Activated naive CD4-positive, alpha-beta T cell treated with Interleukin-2 at 50 U/mL for 16 hours (primary cell): Measurements from ENCODE around the gene CHI3L2.
A peak's percentile ranks its signal among the peaks of the same experiment; 100 is the strongest.
"Not testable (repeated sequence)": the region's sequence is repeated elsewhere in the genome, so short reads cannot be mapped to it uniquely, and the experiment has no call there.

Experiments
- DNase-seq: peaks from one replicate; pipeline ENCODE4 v3.0.0-alpha.2; 2020

CHI3L2 gene

GRCh38 chr1:111202707-111203623 is 24.5 kb upstream of the CHI3L2 start:
- DNase-seq: no peak

GRCh38 chr1:111203681-111204200 is 23.8 kb upstream of the CHI3L2 start:
- peak; percentile 84 for DNase-seq

GRCh38 chr1:111204201-111204982 is 23.1 kb upstream of the CHI3L2 start:
- DNase-seq: peak; percentile 74

GRCh38 chr1:111204983-111205713 is 22.4 kb upstream of the CHI3L2 start:
- no peak for DNase-seq

- no peak for DNase-seq
Measured at GRCh38 chr1:111205714-111206050, 21.8 kb upstream of the CHI3L2 start.

GRCh38 chr1:111208921-111209320 is 18.6 kb upstream of the CHI3L2 start:
- no peak for DNase-seq

- no peak for DNase-seq
Measured at GRCh38 chr1:111209622-111210021, 17.9 kb upstream of the CHI3L2 start.

GRCh38 chr1:111211921-111212320 is 15.6 kb upstream of the CHI3L2 start:
- DNase-seq: no peak

- DNase-seq: no peak
Measured at GRCh38 chr1:111212634-111213335, 14.7 kb upstream of the CHI3L2 start.

- DNase-seq: no peak
Measured at GRCh38 chr1:111213412-111213811, 14.1 kb upstream of the CHI3L2 start.

- no peak for DNase-seq
Measured at GRCh38 chr1:111214074-111214801, 13.3 kb upstream of the CHI3L2 start.

GRCh38 chr1:111214884-111215283 is 12.6 kb upstream of the CHI3L2 start:
- DNase-seq: peak; percentile 56

GRCh38 chr1:111215285-111215684 is 12.2 kb upstream of the CHI3L2 start:
- not testable (repeated sequence) for DNase-seq

- no peak for DNase-seq
Measured at GRCh38 chr1:111216751-111217150, 10.8 kb upstream of the CHI3L2 start.

GRCh38 chr1:111217183-111217910 is 10.2 kb upstream of the CHI3L2 start:
- no peak for DNase-seq

- DNase-seq: no peak
Measured at GRCh38 chr1:111218701-111219556, 8.6 kb upstream of the CHI3L2 start.

GRCh38 chr1:111219557-111220286 is 7.8 kb upstream of the CHI3L2 start:
- peak; percentile 61 for DNase-seq

GRCh38 chr1:111220302-111220890 is 7.1 kb upstream of the CHI3L2 start:
- no peak for DNase-seq

- DNase-seq: no peak
Measured at GRCh38 chr1:111221276-111221632, 6.3 kb upstream of the CHI3L2 start.
